IgD-negative memory B cell (primary cell): Measurements from ENCODE around the gene GTF2H1. TPM values are rescaled to one million over a fixed set of nuclear protein-coding genes. Genes with fewer than 3 reads are reported as not detected.
"Not testable (repeated sequence)": the region's sequence is repeated elsewhere in the genome, so short reads cannot be mapped to it uniquely, and the experiment has no call there.

ENCODE experiments used
- H3K27ac Mint-ChIP-seq, 3 donors: one replicate each; pipeline ENCODE4 v1.8.0; 2020 to 2022; ENCODE audit warnings: mild to moderate bottlenecking in 3 of 3, mixed read lengths in 3 of 3, moderate library complexity in 1 of 3
- H3K27me3 Mint-ChIP-seq: one replicate; pipeline ENCODE4 v1.8.0; 2021; ENCODE audit warnings: mixed read lengths
- H3K36me3 Mint-ChIP-seq: one replicate; pipeline ENCODE4 v1.8.0; 2020; ENCODE audit warnings: mild to moderate bottlenecking, mixed read lengths
- H3K4me1 Mint-ChIP-seq, 3 donors: one replicate each; pipeline ENCODE4 v1.8.0; 2020 to 2022; ENCODE audit warnings: mixed read lengths in 3 of 3, mild to moderate bottlenecking in 1 of 3
- H3K4me3 Mint-ChIP-seq, 4 donors: one replicate each; pipeline ENCODE4 v1.8.0; 2020 to 2022; ENCODE audit warnings: mild to moderate bottlenecking in 4 of 4, mixed read lengths in 4 of 4, moderate library complexity in 3 of 4
- H3K9me3 Mint-ChIP-seq, 3 donors: one replicate each; pipeline ENCODE4 v1.8.0; 2020 to 2021; ENCODE audit warnings: mixed read lengths in 3 of 3, mild to moderate bottlenecking in 1 of 3
- polyA plus RNA-seq: library from polyadenylated mRNA; unstranded; fragments of 300-500 nt; fragmentation: Illumina TruSeq; gene quantifications from one replicate; pipeline ENCODE4 v1.2.3, GENCODE V29; 2021

Gene GTF2H1
- polyA plus RNA-seq, 1 donor from 2014 or later: 34.4 TPM

DNA sequence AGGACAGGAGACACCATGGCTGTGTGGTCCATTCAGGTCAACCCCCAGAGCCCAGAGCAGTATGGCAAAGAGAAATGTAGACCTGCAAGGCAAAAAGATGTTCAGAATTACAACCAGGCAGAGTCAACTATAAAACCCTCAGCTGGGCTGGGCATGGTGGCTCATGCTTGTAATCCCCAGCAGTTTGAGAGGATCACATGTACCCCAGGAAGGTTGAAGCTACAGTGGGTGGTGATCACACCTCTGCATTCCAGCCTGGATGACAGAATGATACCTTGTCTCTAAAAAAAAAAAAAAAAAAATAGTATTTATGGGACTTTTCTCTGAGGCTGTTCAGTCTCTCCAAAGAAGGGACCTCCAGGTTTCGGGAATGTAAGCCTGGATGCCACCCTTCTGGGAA is 53.6 kb downstream of the GTF2H1 start:
- Mint-ChIP-seq H3K27ac (no peak overlapping the region), H3K4me1 (peaks cover 0 to 2% (median 0%) of the 10 kb centered on the region in 3 donors), H3K9me3 (no peaks in the 10 kb centered on the region), H3K36me3 (no peaks in the 10 kb centered on the region), H3K27me3 (no peaks in the 10 kb centered on the region), H3K4me3 (no peak overlapping the region)

DNA sequence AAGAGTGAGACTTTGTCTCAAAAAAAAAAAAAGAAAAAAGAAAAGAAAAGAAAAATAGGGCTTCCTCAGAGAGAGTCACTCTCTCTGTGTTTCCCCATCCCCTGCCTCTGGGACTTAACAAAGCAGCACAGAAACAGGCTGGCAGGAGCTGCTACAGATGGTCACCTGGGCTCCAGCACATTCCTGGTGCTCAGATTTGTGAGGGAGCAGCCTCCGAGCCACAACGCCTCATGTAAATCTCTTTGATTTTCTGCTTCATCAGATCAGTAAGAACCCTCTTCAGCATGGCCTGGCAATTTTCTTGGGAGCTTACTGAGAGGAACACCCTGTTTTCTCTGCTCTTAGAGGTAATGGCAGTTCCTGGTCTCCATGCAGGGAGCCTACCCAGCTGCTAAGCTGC is 56.8 kb downstream of the GTF2H1 start:
- Mint-ChIP-seq H3K27me3 (no peaks in the 10 kb centered on the region), H3K9me3 (no peaks in the 10 kb centered on the region), H3K27ac (no peak overlapping the region), H3K36me3 (no peaks in the 10 kb centered on the region), H3K4me3 (no peak overlapping the region), H3K4me1 (peaks cover 0 to 14% (median 11%) of the 10 kb centered on the region in 3 donors)

DNA sequence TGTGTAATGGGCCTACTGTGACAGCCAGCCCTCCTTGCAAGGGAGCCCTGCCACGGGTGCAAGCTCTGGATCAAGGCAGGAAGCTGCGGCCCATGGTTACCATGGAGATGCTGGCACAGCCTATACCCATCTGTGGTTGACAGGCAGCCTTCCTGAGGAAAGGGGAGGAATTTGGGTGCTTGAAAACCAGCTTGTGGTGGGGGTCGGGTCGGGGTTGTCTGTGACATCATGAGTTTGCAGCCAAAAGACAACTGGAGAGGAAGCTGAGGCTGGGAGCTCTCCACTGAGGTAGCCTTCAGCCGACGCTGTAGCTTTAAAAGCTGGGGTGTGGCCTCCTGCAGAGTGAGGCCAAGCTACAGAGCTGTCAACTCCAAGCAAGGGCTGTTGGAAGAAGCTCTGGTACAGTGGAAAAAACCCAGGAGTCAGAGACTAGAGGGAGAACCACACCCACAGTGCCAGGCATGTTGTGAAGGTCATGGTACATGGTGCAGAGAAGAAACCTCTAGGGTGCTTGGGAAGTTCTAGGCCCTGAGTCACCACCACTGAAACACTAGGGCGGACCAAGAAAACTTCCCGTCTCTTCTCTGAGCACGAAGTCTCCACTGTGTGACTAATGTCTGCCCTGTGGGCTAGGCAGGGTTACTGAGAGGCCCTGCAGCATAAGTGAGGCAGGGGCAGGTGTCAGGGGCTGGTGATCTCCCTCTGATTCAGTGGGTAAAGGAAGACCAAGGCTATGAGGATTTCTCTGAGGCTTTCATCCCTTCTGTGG is 61.2 kb downstream of the GTF2H1 start:
- Mint-ChIP-seq H3K36me3 (no peaks in the 10 kb centered on the region), H3K4me3 (peak overlapping the region in 2 of 4 donors; percentile 42 to 84), H3K4me1 (peaks cover 0 to 12% (median 11%) of the 10 kb centered on the region in 3 donors), H3K27me3 (no peaks in the 10 kb centered on the region), H3K27ac (peak overlapping the region in 2 of 3 donors; percentile 86 to 88), H3K9me3 (no peaks in the 10 kb centered on the region)

DNA sequence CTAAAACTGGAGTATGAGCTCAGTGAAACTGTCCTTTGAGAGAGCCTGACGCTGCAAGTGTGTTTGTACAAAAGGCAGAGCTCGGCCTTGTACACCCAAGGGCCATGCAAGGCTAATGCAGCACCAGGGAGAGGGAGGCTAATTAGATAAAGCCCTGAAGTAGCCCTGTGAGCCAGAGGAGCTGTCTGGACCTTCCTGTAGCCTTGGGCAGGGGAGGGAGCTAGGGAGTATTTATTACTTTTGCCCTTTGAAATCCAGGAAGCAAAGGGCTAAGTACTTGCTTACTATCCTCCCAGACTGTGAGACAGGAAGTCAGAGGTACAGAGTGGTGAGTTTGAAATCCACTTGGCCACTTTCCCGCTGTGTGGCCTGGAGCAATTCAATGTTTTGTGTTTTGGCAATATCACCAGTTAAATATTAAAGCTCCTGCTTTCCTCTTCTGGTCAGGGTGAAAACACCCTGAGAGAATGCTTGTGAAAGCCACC is 61.8 kb downstream of the GTF2H1 start:
- Mint-ChIP-seq H3K27me3 (no peaks in the 10 kb centered on the region), H3K4me1 (peaks cover 0 to 12% (median 11%) of the 10 kb centered on the region in 3 donors), H3K4me3 (peak overlapping the region in 2 of 4 donors; percentile 42 to 84), H3K9me3 (no peaks in the 10 kb centered on the region), H3K27ac (peak overlapping the region in 2 of 3 donors; percentile 86 to 88), H3K36me3 (no peaks in the 10 kb centered on the region)

DNA sequence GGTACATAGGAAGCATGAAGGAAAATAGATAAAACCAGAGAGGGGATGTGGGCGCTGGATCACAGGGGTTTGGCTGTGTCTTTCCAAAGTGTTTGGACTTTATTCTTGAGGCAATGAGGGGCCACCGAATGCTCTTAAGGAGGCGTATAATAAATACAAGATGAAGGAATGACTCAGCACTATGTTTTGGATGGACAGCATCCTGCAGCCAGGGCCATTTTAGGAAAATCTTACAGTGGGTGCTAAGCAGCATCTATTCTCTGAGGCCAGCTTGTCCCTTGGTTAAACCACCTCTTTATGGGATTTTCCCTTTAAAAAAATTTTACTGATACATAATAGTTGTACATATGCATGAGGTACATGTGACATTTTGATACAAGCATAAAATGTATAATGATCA is 67.7 kb downstream of the GTF2H1 start:
- no peak overlapping the region for H3K4me3 Mint-ChIP-seq
- no peaks in the 10 kb centered on the region for H3K9me3 Mint-ChIP-seq
- H3K27ac Mint-ChIP-seq: peak overlapping the region in 1 of 3 donors; percentile 64
- peaks cover 0 to 4% (median 0%) of the 10 kb centered on the region in 3 donors for H3K4me1 Mint-ChIP-seq
- H3K27me3 Mint-ChIP-seq: no peaks in the 10 kb centered on the region
- H3K36me3 Mint-ChIP-seq: no peaks in the 10 kb centered on the region

DNA sequence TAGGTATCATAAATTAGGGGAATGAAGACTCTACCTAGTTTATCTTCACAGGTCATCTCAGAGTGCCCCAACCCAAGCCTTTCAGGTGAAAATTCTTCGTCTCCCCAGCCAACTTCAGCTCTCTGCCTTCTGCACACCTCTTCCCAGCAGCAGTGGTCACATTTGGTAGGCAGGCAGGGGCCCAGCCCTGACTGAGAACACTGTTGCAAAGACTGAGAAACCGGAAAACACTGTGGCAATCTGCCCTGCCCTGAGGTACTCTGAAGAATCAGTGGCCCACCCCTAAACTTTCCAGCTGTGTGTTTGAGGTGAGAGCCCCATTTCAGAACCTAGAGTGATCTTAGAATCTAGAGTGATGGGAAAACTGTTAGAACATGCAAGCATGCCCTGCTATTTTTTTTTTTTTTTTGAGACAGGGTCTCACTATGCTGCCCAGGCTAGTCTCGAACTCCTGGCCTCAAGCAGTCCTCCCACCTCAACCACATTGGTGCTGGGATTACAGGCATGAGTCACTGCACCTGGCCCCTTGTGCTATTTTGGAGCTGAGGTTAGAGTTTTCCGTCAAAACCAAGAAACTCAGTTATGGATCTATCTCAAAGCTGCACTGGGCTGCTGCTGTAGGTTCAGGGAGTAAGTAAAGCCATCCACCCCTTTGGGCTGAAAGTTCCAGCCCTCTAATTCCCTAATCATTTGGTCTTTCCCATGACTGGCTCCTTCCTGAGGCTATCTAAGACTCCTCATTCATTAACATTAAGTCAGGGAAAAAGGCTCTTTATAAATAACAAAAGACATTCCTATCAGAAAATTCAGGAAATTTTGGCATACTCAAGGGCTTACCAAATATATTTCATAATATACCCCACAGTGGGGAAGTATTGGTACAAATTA is 70.3 kb downstream of the GTF2H1 start:
- H3K4me1 Mint-ChIP-seq: peaks cover 6 to 19% (median 9%) of the 10 kb centered on the region in 3 donors
- H3K9me3 Mint-ChIP-seq: no peaks in the 10 kb centered on the region
- H3K36me3 Mint-ChIP-seq: no peaks in the 10 kb centered on the region
- H3K4me3 Mint-ChIP-seq: peak overlapping the region in 3 of 4 donors; percentile 18 to 98 (median 76)
- H3K27me3 Mint-ChIP-seq: no peaks in the 10 kb centered on the region
- H3K27ac Mint-ChIP-seq: peak overlapping the region; percentile 57 to 73 (median 67)

DNA sequence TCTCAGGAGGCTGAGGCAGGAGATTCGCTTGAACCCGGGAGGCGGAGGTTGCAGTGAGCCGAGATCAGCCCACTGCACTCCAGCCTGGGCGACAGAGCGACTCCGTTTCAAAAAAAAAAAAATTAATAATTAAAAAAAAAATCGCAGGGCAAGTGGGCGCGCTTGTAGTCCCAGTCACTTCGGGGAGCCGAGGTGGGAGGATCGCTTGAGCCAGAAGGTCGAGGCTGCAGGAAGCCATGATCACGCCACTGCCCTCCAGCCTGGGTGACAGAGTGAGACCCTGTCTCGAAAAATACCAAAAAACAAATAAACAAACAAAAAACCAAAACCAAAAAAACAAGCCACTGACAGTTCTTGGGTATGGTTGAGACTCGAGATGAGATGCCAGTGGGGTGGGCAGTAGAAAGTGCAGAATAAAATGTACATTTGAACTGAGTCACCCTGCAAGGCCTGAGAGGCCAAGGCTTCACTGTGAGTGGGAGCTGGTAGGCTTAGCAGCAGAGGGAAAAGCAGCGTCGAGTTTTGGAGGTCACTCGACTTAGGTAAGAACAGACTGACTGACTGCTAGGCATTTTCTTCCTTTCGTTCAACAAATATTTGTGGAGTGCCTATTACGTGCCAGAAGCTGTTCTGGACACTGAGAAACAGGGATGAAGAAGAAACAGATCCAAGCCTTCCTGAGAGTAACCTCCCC is 71.4 kb downstream of the GTF2H1 start:
- Mint-ChIP-seq H3K9me3 (no peaks in the 10 kb centered on the region), H3K27ac (peak overlapping the region; percentile 96 to 98 (median 97)), H3K36me3 (no peaks in the 10 kb centered on the region), H3K4me1 (peaks cover 8 to 23% (median 10%) of the 10 kb centered on the region in 3 donors), H3K27me3 (no peaks in the 10 kb centered on the region), H3K4me3 (peak overlapping the region; percentile 96 to 100 (median 98))

DNA sequence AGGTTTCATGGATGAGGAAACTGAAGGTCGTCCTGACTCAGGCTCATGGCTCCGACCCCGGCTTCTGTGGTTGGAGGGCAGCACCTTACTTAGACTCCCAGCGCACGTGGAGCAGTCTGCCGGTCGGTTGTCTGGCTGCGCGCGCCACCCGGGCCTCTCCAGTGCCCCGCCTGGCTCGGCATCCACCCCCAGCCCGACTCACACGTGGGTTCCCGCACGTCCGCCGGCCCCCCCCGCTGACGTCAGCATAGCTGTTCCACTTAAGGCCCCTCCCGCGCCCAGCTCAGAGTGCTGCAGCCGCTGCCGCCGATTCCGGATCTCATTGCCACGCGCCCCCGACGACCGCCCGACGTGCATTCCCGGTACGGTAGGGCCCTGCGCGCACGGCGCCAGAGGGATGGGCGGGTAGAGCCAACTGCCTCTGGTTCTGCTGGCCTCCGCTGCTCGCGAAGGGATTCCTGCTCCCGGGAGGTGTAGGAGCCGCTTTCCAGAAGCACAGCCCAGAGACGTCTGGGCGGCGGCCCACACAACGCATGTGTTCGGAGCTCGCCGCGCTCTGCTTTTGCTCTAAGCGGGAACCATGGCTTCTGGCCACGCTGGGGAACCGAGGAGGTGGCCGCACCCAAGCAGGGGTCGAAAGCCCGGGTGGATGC is 72.0 kb downstream of the GTF2H1 start, which contains the start of gene LDHA:
Gene LDHA, plus strand, starts transcription at position 289 of the 653 bp plus-strand sequence. CDS start 2,280 bp downstream, outside the sequence.
- Mint-ChIP-seq H3K36me3 (peaks cover 3% of the 10 kb centered on the region), H3K9me3 (no peaks in the 10 kb centered on the region), H3K4me1 (peaks cover 8 to 23% (median 10%) of the 10 kb centered on the region in 3 donors), H3K27ac (peak within 1 kb of the TSS; percentile 96 to 98 (median 97)), H3K4me3 (peak within 1 kb of the TSS; percentile 96 to 100 (median 98)), H3K27me3 (no peaks in the 10 kb centered on the region)

DNA sequence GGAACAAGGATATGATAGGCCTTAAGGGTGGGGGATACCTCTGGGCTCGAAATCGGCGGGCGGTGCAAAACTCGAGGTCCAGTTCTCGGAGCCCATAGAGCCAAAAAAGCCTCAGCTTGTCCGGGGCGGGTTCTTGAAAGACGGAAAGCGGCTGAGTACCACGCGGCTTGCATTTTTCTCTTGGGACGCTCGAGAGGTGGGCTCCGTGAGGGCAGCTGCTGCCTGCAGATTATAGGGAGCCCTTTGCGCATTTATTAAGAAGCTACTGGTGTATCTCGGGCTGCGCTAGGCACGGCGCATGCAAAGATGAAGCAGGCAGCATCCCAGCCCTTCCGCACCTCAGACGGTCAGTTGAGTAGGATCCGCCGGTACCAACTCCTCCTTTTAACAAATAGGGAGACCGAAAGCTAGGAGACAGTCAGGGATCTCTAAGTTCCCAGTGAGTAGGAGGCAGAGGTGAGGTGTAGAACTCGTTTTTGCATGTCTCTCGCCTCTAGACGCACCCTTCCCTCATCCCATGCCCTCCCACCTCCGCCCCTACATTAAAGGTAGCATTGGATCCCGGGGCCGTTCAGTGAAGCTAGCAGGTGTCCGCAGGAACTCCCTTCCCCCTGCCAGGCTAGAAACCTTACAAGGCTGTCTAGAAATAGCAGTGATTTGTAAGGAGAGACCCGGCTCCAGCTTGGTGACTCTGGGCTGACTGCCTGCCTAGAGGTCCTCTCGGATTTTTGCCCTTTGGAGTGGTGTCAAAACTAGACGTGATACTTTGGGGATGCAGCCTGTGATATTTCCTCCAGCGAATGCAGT is 72.8 kb downstream of the GTF2H1 start:
- Mint-ChIP-seq H3K4me3 (peak overlapping the region; percentile 96 to 100 (median 98)), H3K27ac (peak overlapping the region; percentile 96 to 98 (median 97)), H3K4me1 (peaks cover 8 to 23% (median 10%) of the 10 kb centered on the region in 3 donors), H3K27me3 (no peaks in the 10 kb centered on the region), H3K9me3 (no peaks in the 10 kb centered on the region), H3K36me3 (peaks cover 3% of the 10 kb centered on the region)

DNA sequence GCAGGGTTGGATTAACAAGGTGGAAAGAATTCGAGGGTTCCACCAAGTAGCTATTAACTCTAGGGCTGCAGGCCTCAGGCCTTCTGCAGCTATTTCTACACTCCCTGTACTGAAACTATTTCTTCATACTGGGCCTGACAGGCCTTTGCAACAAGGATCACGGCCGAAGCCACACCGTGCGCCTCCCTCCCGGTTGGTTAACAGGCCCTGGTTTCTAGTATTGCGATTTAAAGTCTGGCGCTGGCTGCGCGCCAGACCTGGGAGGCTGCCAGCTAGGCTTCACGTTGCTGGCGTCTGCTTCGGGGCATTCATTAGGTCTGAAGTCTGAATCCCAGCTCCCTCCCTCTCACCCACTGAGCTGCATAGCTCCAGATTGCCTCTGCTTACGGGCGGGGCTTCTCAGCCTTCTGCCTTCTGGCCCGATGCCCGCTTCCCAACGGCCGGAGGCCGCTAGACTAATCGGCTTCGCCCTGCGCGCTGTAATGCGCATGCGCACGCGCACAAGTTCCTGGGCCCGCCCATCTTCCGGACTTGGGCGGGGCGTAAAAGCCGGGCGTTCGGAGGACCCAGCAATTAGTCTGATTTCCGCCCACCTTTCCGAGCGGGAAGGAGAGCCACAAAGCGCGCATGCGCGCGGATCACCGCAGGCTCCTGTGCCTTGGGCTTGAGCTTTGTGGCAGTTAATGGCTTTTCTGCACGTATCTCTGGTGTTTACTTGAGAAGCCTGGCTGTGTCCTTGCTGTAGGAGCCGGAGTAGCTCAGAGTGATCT is 73.6 kb downstream of the GTF2H1 start:
- no peaks in the 10 kb centered on the region for H3K9me3 Mint-ChIP-seq
- H3K27ac Mint-ChIP-seq: peak overlapping the region; percentile 94 to 97 (median 96)
- H3K27me3 Mint-ChIP-seq: no peaks in the 10 kb centered on the region
- peaks cover 3% of the 10 kb centered on the region for H3K36me3 Mint-ChIP-seq
- H3K4me1 Mint-ChIP-seq: peaks cover 8 to 23% (median 10%) of the 10 kb centered on the region in 3 donors
- H3K4me3 Mint-ChIP-seq: peak overlapping the region; percentile 96 to 100 (median 98)

DNA sequence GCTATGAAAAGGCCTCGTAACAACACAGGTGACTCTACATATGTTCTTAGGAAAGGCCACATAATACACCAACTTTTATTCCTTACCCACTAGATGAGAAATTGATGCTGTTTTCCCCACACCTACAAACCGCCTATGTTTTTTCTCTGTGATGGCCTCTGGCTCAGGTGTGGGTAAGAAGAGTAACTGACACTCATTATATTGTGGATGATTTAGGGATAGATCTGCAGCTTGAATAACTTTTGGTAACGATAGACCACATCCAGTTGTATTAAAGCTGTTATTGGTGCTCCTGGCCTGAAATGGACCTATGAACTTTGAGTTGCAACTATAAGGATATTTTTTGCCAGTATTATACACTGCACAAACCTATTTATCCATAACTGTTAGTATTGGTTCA is 75.6 kb downstream of the GTF2H1 start:
- peaks cover 3% of the 10 kb centered on the region for H3K36me3 Mint-ChIP-seq
- H3K9me3 Mint-ChIP-seq: no peaks in the 10 kb centered on the region
- H3K4me3 Mint-ChIP-seq: peak overlapping the region in 3 of 4 donors; percentile 27 to 57 (median 33)
- H3K27me3 Mint-ChIP-seq: no peaks in the 10 kb centered on the region
- peaks cover 8 to 22% (median 10%) of the 10 kb centered on the region in 3 donors for H3K4me1 Mint-ChIP-seq
- H3K27ac Mint-ChIP-seq: peak overlapping the region in 1 of 3 donors; percentile 7

DNA sequence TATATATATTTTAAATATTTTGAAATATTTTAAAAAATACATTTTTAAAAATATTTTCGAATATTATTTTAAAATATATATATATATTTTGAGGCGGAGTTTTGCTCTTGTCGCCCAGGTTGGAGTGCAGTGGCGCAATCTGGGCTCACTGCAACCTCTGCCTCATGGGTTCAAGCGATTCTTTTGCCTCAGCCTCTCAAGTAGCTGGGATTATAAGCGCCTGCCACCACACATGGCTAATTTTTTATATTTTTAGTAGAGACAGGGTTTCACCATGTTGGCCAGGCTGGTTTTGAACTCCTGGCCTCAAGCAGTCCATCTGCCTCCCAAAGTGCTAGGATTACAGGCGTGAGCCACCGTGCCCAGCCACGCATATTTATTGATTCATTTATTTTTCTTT is 78.7 kb downstream of the GTF2H1 start:
- H3K27ac Mint-ChIP-seq, H3K27me3 Mint-ChIP-seq, H3K4me3 Mint-ChIP-seq, H3K36me3 Mint-ChIP-seq, H3K9me3 Mint-ChIP-seq: not testable (repeated sequence)
- H3K4me1 Mint-ChIP-seq: peaks cover 7 to 11% (median 8%) of the 10 kb centered on the region in 3 donors

DNA sequence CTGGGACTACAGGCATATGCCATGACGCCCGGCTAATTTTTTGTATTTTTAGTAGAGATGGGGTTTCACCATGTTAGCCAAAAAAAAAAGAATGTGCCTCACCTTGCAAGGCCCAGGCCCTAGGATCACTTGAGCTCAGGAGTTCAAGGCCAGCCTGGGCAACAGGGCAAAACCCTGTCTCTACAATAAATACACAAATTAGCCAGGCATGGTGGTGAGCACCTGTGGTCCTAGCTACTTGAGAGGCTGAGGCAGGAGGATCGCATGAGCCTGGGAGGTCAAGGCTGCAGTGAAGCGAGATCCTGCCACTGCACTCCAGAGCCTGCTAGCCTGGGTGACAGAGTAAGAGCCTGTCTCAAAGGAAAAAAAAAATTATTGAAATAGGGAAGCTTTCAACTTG is 81.7 kb downstream of the GTF2H1 start:
- Mint-ChIP-seq H3K9me3 (no peaks in the 10 kb centered on the region), H3K27me3 (no peaks in the 10 kb centered on the region), H3K4me3 (no peak overlapping the region), H3K36me3 (peaks cover 13% of the 10 kb centered on the region), H3K4me1 (no peaks in the 10 kb centered on the region), H3K27ac (no peak overlapping the region)
